ENCODE results near the gene ALDH8A1. TPM values are rescaled to one million over a fixed set of nuclear protein-coding genes. Genes with fewer than 3 reads are reported as not detected.
A peak's percentile ranks its signal among the peaks of the same experiment; 100 is the strongest.
"Not testable (repeated sequence)": the region's sequence is repeated elsewhere in the genome, so short reads cannot be mapped to it uniquely, and the experiment has no call there.

ALDH8A1 gene
- total RNA-seq, 1 experiment from 2014 or later = 0.83 TPM

GRCh38 chr6:134910593-134910935, 39.3 kb downstream of the ALDH8A1 start:
- intact Hi-C loops (cut with micrococcal nuclease; ENCODE audit: unreplicated experiment) = no loop called here
- ChIA-PET CTCF (no interaction called here), POLR2A (ENCODE audit: unreplicated experiment) (no interaction called here)
- Histone ChIP-seq H3K36me3 (ENCODE audit: low read depth) (no peaks in the 10 kb centered on the region), H3K79me2 (ENCODE audit: low read depth) (no peaks in the 10 kb centered on the region), H3F3A (ENCODE audit: insufficient read depth, low read depth) (no peaks in the 10 kb centered on the region), H3K4me2 (no peak overlapping the region), H3K4me1 (replicated peaks; ENCODE audit: insufficient read depth) (0 out of 2 replicates have a peak, but pooled peaks cover 8% of the 10 kb centered on the region), H3K27ac (no peak overlapping the region), H3K27me3 (ENCODE audit: insufficient read depth, low read depth) (no peaks in the 10 kb centered on the region), H3K9me3 (ENCODE audit: insufficient read depth, low read depth) (no peaks in the 10 kb centered on the region), H4K20me1 (ENCODE audit: insufficient read depth) (no peaks in the 10 kb centered on the region), H3K9me2 (ENCODE audit: insufficient read depth) (no peaks in the 10 kb centered on the region), H2AFZ (no peak overlapping the region), H3K4me3 (no peak overlapping the region)
- BruUV-seq (replicated peaks) = no TSS peak
- no peak for TF ChIP-seq EZH2 (IDR thresholded peaks at IDR 0.05; ENCODE audit: low read depth)
- no peak for TF ChIP-seq CTCF (conservative IDR thresholded peaks at IDR 0.05)
- DNase-seq = no peak

DNA sequence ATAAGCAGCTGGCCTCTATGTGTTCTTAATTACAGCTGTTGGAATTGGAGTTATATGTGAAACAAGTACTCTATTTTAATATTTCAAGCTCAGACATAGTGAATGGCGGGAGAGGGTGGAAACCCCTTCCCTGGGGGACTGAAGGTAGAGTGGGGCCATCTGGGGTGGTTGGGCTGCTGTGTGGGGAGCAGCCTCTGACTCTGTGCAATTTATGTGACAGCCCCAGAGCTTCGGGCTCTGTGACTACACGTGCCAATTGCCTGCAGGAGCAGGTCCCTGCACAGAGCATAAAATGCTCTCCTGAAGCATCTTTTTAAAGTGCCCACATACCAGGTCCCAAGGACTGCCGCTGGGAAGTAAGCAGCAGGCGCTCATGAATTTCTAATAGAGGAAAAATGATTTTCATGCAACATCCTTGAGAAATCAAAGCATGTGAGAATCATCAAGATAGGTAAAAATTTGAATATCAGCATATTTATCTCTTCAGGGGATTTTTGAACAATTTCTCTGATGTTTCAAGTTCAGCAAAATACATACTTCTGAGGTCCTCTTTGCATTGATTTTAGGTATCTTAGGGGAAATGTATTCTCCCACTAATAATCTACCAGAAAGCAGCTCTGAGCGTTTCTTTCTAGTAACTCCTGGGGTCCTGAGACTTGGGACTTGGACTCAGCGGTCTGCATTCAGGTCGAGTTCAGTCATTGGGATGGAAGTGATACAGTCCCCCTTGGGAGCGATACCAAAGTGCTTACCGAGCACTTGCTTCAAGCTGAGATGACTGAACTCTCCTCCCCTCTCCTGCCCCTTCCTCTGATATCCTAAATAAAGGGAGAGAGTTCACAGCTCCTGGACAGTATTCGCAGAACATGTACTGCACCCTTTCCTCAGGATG, 40.0 kb downstream of the ALDH8A1 start:
- Histone ChIP-seq H3K9me3 (ENCODE audit: insufficient read depth, low read depth) (no peaks in the 10 kb centered on the region), H3K36me3 (ENCODE audit: low read depth) (no peaks in the 10 kb centered on the region), H2AFZ (no peak overlapping the region), H3K27me3 (ENCODE audit: insufficient read depth, low read depth) (no peaks in the 10 kb centered on the region), H3K4me3 (no peak overlapping the region), H3K9me2 (ENCODE audit: insufficient read depth) (no peaks in the 10 kb centered on the region), H3K4me1 (replicated peaks; ENCODE audit: insufficient read depth) (0 out of 2 replicates have a peak, but pooled peaks cover 8% of the 10 kb centered on the region), H4K20me1 (ENCODE audit: insufficient read depth) (no peaks in the 10 kb centered on the region), H3K4me2 (no peak overlapping the region), H3K79me2 (ENCODE audit: low read depth) (no peaks in the 10 kb centered on the region), H3K27ac (no peak overlapping the region), H3F3A (ENCODE audit: insufficient read depth, low read depth) (no peaks in the 10 kb centered on the region)
- TF ChIP-seq EZH2 (IDR thresholded peaks at IDR 0.05; ENCODE audit: low read depth) (no peak), CTCF (conservative IDR thresholded peaks at IDR 0.05) (no peak)
- intact Hi-C loops (cut with micrococcal nuclease; ENCODE audit: unreplicated experiment) = loop anchor here (1.0 kb wide), 1 partner anchor 16 kb away; no protein-coding TSS in a partner anchor
- POLR2A ChIA-PET (ENCODE audit: unreplicated experiment) = interaction anchor here (0.6 kb wide), 2 partner anchors 214 to 350 kb away, joined by 3 to 5 read pairs; no protein-coding TSS in a partner anchor
- no peak for DNase-seq
- CTCF ChIA-PET = no interaction called here
- BruUV-seq (replicated peaks) = no TSS peak

GRCh38 chr6:134908906-134909516, 40.9 kb downstream of the ALDH8A1 start:
- Histone ChIP-seq H3K9me2 (ENCODE audit: insufficient read depth) (no peaks in the 10 kb centered on the region), H3K27ac (peak overlapping the region; percentile 40), H3K79me2 (ENCODE audit: low read depth) (no peaks in the 10 kb centered on the region), H4K20me1 (ENCODE audit: insufficient read depth) (no peaks in the 10 kb centered on the region), H3K36me3 (ENCODE audit: low read depth) (no peaks in the 10 kb centered on the region), H3K4me1 (replicated peaks; ENCODE audit: insufficient read depth) (0 out of 2 replicates have a peak, but pooled peaks cover 8% of the 10 kb centered on the region), H2AFZ (no peak overlapping the region), H3K4me2 (peak overlapping the region; percentile 6; the same call in 1 of the 2 replicates), H3K27me3 (ENCODE audit: insufficient read depth, low read depth) (no peaks in the 10 kb centered on the region), H3K4me3 (no peak overlapping the region), H3K9me3 (ENCODE audit: insufficient read depth, low read depth) (no peaks in the 10 kb centered on the region), H3F3A (ENCODE audit: insufficient read depth, low read depth) (no peaks in the 10 kb centered on the region)
- CTCF ChIA-PET = interaction anchor here (1.0 kb wide), 1 partner anchor 32 kb away, joined by 3 read pairs; no protein-coding TSS in a partner anchor
- no peak for TF ChIP-seq EZH2 (IDR thresholded peaks at IDR 0.05; ENCODE audit: low read depth)
- TF ChIP-seq CTCF (conservative IDR thresholded peaks at IDR 0.05) = no peak
- intact Hi-C loops (cut with micrococcal nuclease; ENCODE audit: unreplicated experiment) = loop anchor here (1.0 kb wide), 1 partner anchor 17 kb away; no protein-coding TSS in a partner anchor
- POLR2A ChIA-PET (ENCODE audit: unreplicated experiment) = interaction anchor here (0.6 to 0.7 kb wide), 6 partner anchors 10 to 906 kb away, joined by 3 to 8 read pairs (median 4); no protein-coding TSS in a partner anchor
- BruUV-seq (replicated peaks) = no TSS peak
- peak; percentile 49 to 62 for DNase-seq

GRCh38 chr6:134904731-134905130, 45.2 kb downstream of the ALDH8A1 start:
- H3F3A ChIP-seq (ENCODE audit: insufficient read depth, low read depth); H3K9me2 ChIP-seq (ENCODE audit: insufficient read depth); H3K79me2 ChIP-seq (ENCODE audit: low read depth); H3K9me3 ChIP-seq (ENCODE audit: insufficient read depth, low read depth); H3K4me3 ChIP-seq; H4K20me1 ChIP-seq (ENCODE audit: insufficient read depth); BruUV-seq (replicated peaks); H3K27me3 ChIP-seq (ENCODE audit: insufficient read depth, low read depth); DNase-seq; intact Hi-C loops (cut with micrococcal nuclease; ENCODE audit: unreplicated experiment); H3K4me2 ChIP-seq; H3K36me3 ChIP-seq (ENCODE audit: low read depth); H3K27ac ChIP-seq; CTCF ChIA-PET; H2AFZ ChIP-seq; H3K4me1 ChIP-seq (replicated peaks; ENCODE audit: insufficient read depth); POLR2A ChIA-PET (ENCODE audit: unreplicated experiment): not testable (repeated sequence)
